Sigmoid colon (tissue), 7 donors: Measurements from ENCODE around the gene FAM53A. TPM values are rescaled to one million over a fixed set of nuclear protein-coding genes. Genes with fewer than 3 reads are reported as not detected.
A peak's percentile ranks its signal among the peaks of the same experiment; 100 is the strongest.

Experiments used
- DNase-seq: peaks from one replicate; pipeline ENCODE4 v3.0.0-alpha.2; 2019
- H3K27ac ChIP-seq, 4 donors: fragments of 200-600 bp; sonication (generic); one replicate each; pipeline ENCODE4 v1.5.1; 2016 to 2019; ENCODE audit warnings: mild to moderate bottlenecking in 1 of 4
- H3K27me3 ChIP-seq, 3 donors: fragments of 200-600 bp; sonication (generic); one replicate each; pipeline ENCODE4 v1.5.1; 2019; ENCODE audit warnings: mild to moderate bottlenecking in 1 of 3
- H3K36me3 ChIP-seq, 4 donors: fragments of 200-600 bp; sonication (generic); one replicate each; pipeline ENCODE4 v1.5.1; 2016 to 2019
- H3K4me1 ChIP-seq, 4 donors: fragments of 200-600 bp; sonication (generic); one replicate each; pipeline ENCODE4 v1.5.1; 2017 to 2019
- H3K4me3 ChIP-seq, 4 donors: fragments of 200-600 bp; sonication (generic); one replicate each; pipeline ENCODE4 v1.5.1; 2017 to 2019; ENCODE audit warnings: mild to moderate bottlenecking in 2 of 4, moderate library complexity in 1 of 4
- H3K9me3 ChIP-seq, 4 donors: fragments of 200-600 bp in 3 of 4; sonication (generic) in 3 of 4; one replicate each; pipeline versions ENCODE4 v1.5.1 to v1.6.1; 2013 to 2019
- CTCF ChIP-seq, 4 experiments: fragments of 450-650 bp in 3 of 4; fragments of 200-600 bp in 1 of 4; IDR thresholded peaks; one replicate each; pipeline ENCODE4 v1.5.1; 2016 to 2019; ENCODE audit warnings: antibody characterized with exemption in 4 of 4, mild to moderate bottlenecking in 3 of 4, moderate library complexity in 2 of 4
- EP300 ChIP-seq, 4 donors: sonication (generic); formaldehyde crosslinking; IDR thresholded peaks; one replicate each; pipeline ENCODE4 v1.6.1; 2017; ENCODE audit warnings: antibody characterized with exemption in 4 of 4
- POLR2A ChIP-seq, 2 donors: fragments of 450-650 bp; IDR thresholded peaks; one replicate each; pipeline ENCODE4 v1.6.1; 2016; ENCODE audit warnings: antibody characterized with exemption in 2 of 2, mild to moderate bottlenecking in 2 of 2, moderate library complexity in 2 of 2
- POLR2AphosphoS5 ChIP-seq, 4 donors: sonication (generic); formaldehyde crosslinking; IDR thresholded peaks; one replicate each; pipeline ENCODE4 v1.6.1; 2017; ENCODE audit warnings: antibody characterized with exemption in 4 of 4
- WGBS, 2 donors: extraction: QIAGEN DNeasy Blood & Tissue Kit; methylation state at CpG; one replicate each; pipeline ENCODE4 v1.1.7; 2013; 5-methylcytosine and 5-hydroxymethylcytosine counted together
- intact Hi-C: fragments of 100-400 bp; cut with DNase I; formaldehyde crosslinking; loops from one replicate; pipeline ENCODE4 v1.15.1; 2023
- polyA plus RNA-seq, 3 donors: library from polyadenylated mRNA; stranded (reverse); fragments of 200-250 nt; gene quantifications; one replicate each; pipeline ENCODE4 v1.2.3, GENCODE V29; 2013
- total RNA-seq, 4 donors: library from RNA; depleted of rRNA; stranded (reverse); fragments of >200 nt; gene quantifications; one replicate each; pipeline ENCODE4 v1.1.0, GENCODE V29; 2016
- donor health status: healthy with polysubstance abuse.
- donor health status: Bipolar disorder and iron deficiency.
- donor health status: healthy.

The FAM53A gene
- total and polyA plus RNA-seq, 7 donors: 0.23 to 4.1 (median 1.4) TPM

- Histone ChIP-seq H3K4me1 (no peaks in the 10 kb centered on the region), H3K36me3 (peaks cover 0 to 3% (median 0%) of the 10 kb centered on the region in 4 donors), H3K27ac (no peak overlapping the region), H3K9me3 (no peaks in the 10 kb centered on the region), H3K27me3 (no peaks in the 10 kb centered on the region), H3K4me3 (no peak overlapping the region)
- WGBS, 2 donors: 87 to 89% methylated on average over 10 of the region's 10 CpGs
- intact Hi-C loops: no loop called here
- no peak for DNase-seq
- TF ChIP-seq POLR2AphosphoS5 (IDR thresholded peaks at IDR 0.05): no peak
- no peak for TF ChIP-seq EP300 (IDR thresholded peaks at IDR 0.05)
- TF ChIP-seq CTCF (IDR thresholded peaks at IDR 0.05): no peak
- no peak for TF ChIP-seq POLR2A (IDR thresholded peaks at IDR 0.05)
Measured at GRCh38 chr4:1653776-1654175, 30.3 kb downstream of the FAM53A start.

GRCh38 chr4:1652088-1652487 is 32.0 kb downstream of the FAM53A start:
- Histone ChIP-seq H3K36me3 (peaks cover 0 to 2% (median 0%) of the 10 kb centered on the region in 4 donors), H3K9me3 (no peaks in the 10 kb centered on the region), H3K27ac (no peak overlapping the region), H3K4me3 (no peak overlapping the region), H3K27me3 (no peaks in the 10 kb centered on the region), H3K4me1 (no peaks in the 10 kb centered on the region)
- 97 to 98% methylated on average over 13 of the region's 13 CpGs for WGBS, 2 donors
- DNase-seq: no peak
- TF ChIP-seq POLR2AphosphoS5 (IDR thresholded peaks at IDR 0.05) (no peak), EP300 (IDR thresholded peaks at IDR 0.05) (no peak), POLR2A (IDR thresholded peaks at IDR 0.05) (no peak), CTCF (IDR thresholded peaks at IDR 0.05) (no peak)
- intact Hi-C loops: no loop called here

GRCh38 chr4:1651609-1652008 is 32.5 kb downstream of the FAM53A start:
- TF ChIP-seq EP300 (IDR thresholded peaks at IDR 0.05) (no peak), POLR2A (IDR thresholded peaks at IDR 0.05) (no peak), CTCF (IDR thresholded peaks at IDR 0.05) (no peak), POLR2AphosphoS5 (IDR thresholded peaks at IDR 0.05) (no peak)
- H3K4me3 ChIP-seq: no peak overlapping the region
- H3K4me1 ChIP-seq: no peaks in the 10 kb centered on the region
- no peaks in the 10 kb centered on the region for H3K36me3 ChIP-seq
- WGBS, 2 donors: 98 to 99% methylated on average over 13 of the region's 13 CpGs
- intact Hi-C loops: no loop called here
- H3K27ac ChIP-seq: no peak overlapping the region
- DNase-seq: no peak
- H3K27me3 ChIP-seq: no peaks in the 10 kb centered on the region
- H3K9me3 ChIP-seq: no peaks in the 10 kb centered on the region

GRCh38 chr4:1648962-1649361 is 35.2 kb downstream of the FAM53A start:
- Histone ChIP-seq H3K27ac (no peak overlapping the region), H3K9me3 (no peaks in the 10 kb centered on the region), H3K4me3 (no peak overlapping the region), H3K27me3 (no peaks in the 10 kb centered on the region), H3K4me1 (peaks cover 6 to 21% (median 17%) of the 10 kb centered on the region in 4 donors), H3K36me3 (no peaks in the 10 kb centered on the region)
- intact Hi-C loops: loop anchor here (10.0 kb wide), 1 partner anchor 76 kb away; the partner anchor contains the start of genes TACC3 and TMEM129
- WGBS, 2 donors: 85 to 91% methylated on average over 3 of the region's 3 CpGs
- TF ChIP-seq POLR2A (IDR thresholded peaks at IDR 0.05) (no peak), POLR2AphosphoS5 (IDR thresholded peaks at IDR 0.05) (no peak), CTCF (IDR thresholded peaks at IDR 0.05) (no peak), EP300 (IDR thresholded peaks at IDR 0.05) (no peak)
- no peak for DNase-seq

- no peaks in the 10 kb centered on the region for H3K36me3 ChIP-seq
- WGBS, 2 donors: 89 to 93% methylated on average over 19 of the region's 19 CpGs
Measured at GRCh38 chr4:1647432-1647831, 36.7 kb downstream of the FAM53A start.

More at GRCh38 chr4:1647432-1647831, 36.7 kb downstream of the FAM53A start:
- H3K9me3 ChIP-seq: no peaks in the 10 kb centered on the region
- H3K27me3 ChIP-seq: no peaks in the 10 kb centered on the region
- intact Hi-C loops: loop anchor here (10.0 kb wide), 1 partner anchor 77 kb away; the partner anchor contains the start of genes TACC3 and TMEM129
- TF ChIP-seq EP300 (IDR thresholded peaks at IDR 0.05): no peak
- TF ChIP-seq POLR2AphosphoS5 (IDR thresholded peaks at IDR 0.05): no peak
- TF ChIP-seq CTCF (IDR thresholded peaks at IDR 0.05): no peak
- no peak for TF ChIP-seq POLR2A (IDR thresholded peaks at IDR 0.05)
- H3K4me3 ChIP-seq: no peak overlapping the region
- H3K27ac ChIP-seq: no peak overlapping the region
- peak; percentile 54 for DNase-seq
- H3K4me1 ChIP-seq: peaks cover 6 to 23% (median 17%) of the 10 kb centered on the region in 4 donors
